Measurements from ENCODE around the gene CAND2.

- TF ChIP-seq, protein P1, sequence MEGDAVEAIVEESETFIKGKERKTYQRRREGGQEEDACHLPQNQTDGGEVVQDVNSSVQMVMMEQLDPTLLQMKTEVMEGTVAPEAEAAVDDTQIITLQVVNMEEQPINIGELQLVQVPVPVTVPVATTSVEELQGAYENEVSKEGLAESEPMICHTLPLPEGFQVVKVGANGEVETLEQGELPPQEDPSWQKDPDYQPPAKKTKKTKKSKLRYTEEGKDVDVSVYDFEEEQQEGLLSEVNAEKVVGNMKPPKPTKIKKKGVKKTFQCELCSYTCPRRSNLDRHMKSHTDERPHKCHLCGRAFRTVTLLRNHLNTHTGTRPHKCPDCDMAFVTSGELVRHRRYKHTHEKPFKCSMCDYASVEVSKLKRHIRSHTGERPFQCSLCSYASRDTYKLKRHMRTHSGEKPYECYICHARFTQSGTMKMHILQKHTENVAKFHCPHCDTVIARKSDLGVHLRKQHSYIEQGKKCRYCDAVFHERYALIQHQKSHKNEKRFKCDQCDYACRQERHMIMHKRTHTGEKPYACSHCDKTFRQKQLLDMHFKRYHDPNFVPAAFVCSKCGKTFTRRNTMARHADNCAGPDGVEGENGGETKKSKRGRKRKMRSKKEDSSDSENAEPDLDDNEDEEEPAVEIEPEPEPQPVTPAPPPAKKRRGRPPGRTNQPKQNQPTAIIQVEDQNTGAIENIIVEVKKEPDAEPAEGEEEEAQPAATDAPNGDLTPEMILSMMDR (IDR thresholded peaks at IDR 0.05; ENCODE audit: low read depth, low read length, missing input control), result no peak
- TF ChIP-seq, protein P2, sequence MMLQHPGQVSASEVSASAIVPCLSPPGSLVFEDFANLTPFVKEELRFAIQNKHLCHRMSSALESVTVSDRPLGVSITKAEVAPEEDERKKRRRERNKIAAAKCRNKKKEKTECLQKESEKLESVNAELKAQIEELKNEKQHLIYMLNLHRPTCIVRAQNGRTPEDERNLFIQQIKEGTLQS (IDR thresholded peaks at IDR 0.05), result no peak
- TF ChIP-seq, protein P3, sequence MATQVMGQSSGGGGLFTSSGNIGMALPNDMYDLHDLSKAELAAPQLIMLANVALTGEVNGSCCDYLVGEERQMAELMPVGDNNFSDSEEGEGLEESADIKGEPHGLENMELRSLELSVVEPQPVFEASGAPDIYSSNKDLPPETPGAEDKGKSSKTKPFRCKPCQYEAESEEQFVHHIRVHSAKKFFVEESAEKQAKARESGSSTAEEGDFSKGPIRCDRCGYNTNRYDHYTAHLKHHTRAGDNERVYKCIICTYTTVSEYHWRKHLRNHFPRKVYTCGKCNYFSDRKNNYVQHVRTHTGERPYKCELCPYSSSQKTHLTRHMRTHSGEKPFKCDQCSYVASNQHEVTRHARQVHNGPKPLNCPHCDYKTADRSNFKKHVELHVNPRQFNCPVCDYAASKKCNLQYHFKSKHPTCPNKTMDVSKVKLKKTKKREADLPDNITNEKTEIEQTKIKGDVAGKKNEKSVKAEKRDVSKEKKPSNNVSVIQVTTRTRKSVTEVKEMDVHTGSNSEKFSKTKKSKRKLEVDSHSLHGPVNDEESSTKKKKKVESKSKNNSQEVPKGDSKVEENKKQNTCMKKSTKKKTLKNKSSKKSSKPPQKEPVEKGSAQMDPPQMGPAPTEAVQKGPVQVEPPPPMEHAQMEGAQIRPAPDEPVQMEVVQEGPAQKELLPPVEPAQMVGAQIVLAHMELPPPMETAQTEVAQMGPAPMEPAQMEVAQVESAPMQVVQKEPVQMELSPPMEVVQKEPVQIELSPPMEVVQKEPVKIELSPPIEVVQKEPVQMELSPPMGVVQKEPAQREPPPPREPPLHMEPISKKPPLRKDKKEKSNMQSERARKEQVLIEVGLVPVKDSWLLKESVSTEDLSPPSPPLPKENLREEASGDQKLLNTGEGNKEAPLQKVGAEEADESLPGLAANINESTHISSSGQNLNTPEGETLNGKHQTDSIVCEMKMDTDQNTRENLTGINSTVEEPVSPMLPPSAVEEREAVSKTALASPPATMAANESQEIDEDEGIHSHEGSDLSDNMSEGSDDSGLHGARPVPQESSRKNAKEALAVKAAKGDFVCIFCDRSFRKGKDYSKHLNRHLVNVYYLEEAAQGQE (IDR thresholded peaks at IDR 0.05), result no peak
- TF ChIP-seq YY1 (IDR thresholded peaks at IDR 0.05) (no peak), GABPA (IDR thresholded peaks at IDR 0.05 in 1 of 2, conservative IDR thresholded peaks at IDR 0.05 in 1 of 2) (no peak), EGR1 (IDR thresholded peaks at IDR 0.05; ENCODE audit: low read depth in 2 of 2) (no peak)
Observed at GRCh38 chr3:12797892-12798558, 1.5 kb downstream of the CAND2 start.

Measured in liver (tissue), 3 donors.